Measurements from ENCODE around the gene KCNK15.
A peak's percentile ranks its signal among the peaks of the same experiment; 100 is the strongest.
"Not testable (repeated sequence)": the region's sequence is repeated elsewhere in the genome, so short reads cannot be mapped to it uniquely, and the experiment has no call there.

Gene KCNK15

GRCh38 chr20:44745598-44746366 lies at the start of gene KCNK15:
KCNK15 (plus strand) TSS chr20:44745865; CDS start chr20:44745911, 46 bp downstream.
- peak; percentile 47 for DNase-seq

- DNase-seq, result no peak
These were observed 49.4 kb upstream of the KCNK15 start for GRCh38 chr20:44696315-44696714.

GRCh38 chr20:44697041-44697440 lies 48.6 kb upstream of the KCNK15 start:
- DNase-seq, result not testable (repeated sequence)

- no peak for DNase-seq
These were observed 47.3 kb upstream of the KCNK15 start for GRCh38 chr20:44698351-44698750.

DNA sequence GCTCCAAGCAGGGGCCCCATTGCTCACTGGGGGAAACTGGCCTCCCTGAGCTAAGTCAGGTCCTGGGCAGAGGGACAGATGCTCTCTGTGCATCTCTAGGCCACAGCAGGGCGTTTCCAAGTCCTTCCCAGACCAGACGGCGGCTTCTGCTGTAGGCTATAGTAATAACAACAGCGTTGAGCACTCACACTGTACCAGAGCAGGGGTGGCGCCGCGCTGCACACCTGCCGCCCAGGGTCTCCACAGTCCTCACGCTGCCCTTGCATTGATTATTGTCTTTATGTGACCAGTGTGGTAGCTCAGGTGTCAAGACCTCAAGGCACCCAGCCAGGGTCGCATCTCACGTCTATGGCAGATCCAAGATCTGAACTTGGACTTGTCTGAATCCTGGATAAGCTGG lies 45.4 kb upstream of the KCNK15 start:
- no peak for DNase-seq

DNA sequence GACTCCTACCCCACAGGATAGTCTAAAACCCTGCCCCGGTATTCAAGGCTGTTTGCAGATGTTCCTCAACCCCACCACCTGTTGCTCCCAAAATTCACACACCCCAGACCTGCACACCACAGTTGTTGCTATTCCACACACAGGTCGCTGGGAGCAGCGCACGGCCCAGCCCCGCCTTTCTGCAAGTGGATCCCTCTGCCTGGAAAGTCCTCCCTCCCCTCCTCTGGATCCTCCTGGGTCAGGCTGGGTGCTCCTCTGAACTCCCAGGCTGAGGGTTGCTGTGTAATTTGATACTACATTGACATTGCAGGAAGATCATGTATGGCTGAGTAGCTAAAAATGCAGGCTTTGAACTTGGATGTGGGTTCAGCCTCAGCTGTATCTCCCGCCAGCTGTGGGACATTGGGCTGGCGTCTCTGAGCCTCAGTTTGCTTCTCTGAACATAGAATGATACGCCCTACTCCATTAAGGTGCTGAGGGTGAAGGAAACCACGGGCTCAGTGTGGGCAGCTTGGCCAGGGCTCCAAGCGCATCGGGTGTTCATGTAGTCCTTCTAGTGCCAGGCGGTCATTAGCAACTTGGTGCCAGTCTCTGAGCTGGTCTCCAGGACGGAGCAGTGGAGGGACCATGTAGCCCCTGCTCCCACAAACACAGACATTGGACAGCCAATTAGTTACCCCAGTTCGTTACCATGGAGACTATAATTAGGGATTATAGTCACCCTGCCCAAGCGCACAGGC lies 44.4 kb upstream of the KCNK15 start:
- DNase-seq, result no peak

- DNase-seq, result no peak
These were observed 43.8 kb upstream of the KCNK15 start for GRCh38 chr20:44701858-44702256.

- no peak for DNase-seq
These were observed 42.9 kb upstream of the KCNK15 start for GRCh38 chr20:44702776-44703175.

GRCh38 chr20:44703183-44703925 lies 42.3 kb upstream of the KCNK15 start:
- DNase-seq, result no peak

DNA sequence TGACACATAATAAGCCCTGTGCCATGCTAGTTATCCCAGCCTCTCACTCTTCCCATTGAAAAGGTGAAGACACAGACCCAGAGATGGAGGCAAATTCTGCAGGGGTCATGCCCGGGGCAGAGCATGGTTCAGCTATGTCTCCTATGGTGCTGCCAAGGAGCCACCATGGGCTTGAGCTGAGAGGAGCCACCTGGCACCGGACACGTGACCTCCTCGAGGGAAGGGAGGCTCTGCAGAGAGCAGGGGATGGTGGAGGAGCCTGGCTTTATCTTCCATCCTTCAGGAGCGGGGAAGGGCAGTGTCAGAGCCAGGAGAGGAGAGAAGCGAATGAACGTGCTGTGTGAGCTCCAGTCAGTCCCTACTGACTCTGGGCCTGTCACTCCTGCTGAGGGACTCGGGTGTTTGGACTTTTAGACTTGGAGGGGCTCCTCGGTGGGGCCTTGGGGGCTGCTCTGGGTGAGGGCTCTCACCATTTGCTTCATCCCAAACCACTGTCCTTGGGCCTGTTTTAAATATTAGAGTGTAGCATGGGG lies 41.6 kb upstream of the KCNK15 start:
- DNase-seq, result no peak

DNA sequence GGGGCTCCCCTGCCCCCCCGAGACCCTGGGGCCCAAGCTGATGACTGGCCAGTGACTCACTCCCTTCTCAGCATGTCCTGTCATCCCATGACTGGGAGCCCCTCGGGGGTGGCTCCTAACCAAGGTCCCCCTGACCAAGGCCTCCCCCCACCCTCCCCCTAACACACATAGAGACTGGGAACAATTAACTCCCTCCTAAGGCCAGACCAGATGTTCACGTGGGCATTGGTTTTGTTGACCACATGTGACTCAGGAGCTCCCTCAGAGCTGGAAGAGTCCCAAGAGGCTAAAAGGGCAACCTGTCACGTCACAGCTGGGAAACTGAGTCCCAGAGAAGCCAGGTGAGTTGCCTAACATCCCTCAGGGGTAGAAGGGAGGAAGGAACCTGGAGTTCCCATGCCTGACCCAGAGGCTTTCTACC lies 41.1 kb upstream of the KCNK15 start:
- no peak for DNase-seq

DNA sequence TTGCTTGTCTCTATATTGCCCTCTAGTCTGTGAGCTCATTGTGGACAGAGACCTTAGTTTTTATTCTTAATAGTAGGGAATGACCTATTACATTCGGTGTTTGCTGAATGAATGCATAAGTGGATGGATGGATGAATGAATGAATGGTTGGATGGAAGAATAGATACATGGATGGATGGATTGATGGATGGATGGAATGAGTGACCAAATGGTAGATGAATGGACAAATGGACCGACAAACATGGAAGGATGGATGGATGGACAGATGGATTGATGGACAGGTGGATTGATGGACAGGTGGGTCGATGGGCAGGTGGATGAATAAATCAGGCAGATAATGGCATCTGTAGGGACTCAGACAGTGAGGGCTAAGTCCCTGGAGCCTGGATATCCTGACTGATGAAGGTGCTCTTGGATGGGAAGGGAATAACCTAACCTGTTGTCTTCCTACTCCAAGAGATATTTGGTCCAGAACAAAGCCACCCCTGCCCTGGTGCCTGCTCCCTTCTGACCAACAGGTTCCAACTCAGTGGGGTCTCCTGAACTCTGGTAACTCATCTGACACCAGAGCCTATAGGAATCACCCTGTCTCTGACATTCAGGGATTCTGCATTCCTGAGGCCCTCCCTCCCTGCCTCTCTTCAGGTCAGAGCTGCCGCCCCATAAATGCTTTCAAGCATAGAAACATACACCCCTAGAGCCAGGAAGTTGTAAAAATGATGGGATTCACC lies 40.1 kb upstream of the KCNK15 start:
- no peak for DNase-seq

GRCh38 chr20:44706301-44707017 lies 39.2 kb upstream of the KCNK15 start:
- DNase-seq, result no peak

GRCh38 chr20:44707018-44707579 lies 38.6 kb upstream of the KCNK15 start:
- no peak for DNase-seq

GRCh38 chr20:44709380-44709779 lies 36.3 kb upstream of the KCNK15 start:
- DNase-seq, result no peak

DNA sequence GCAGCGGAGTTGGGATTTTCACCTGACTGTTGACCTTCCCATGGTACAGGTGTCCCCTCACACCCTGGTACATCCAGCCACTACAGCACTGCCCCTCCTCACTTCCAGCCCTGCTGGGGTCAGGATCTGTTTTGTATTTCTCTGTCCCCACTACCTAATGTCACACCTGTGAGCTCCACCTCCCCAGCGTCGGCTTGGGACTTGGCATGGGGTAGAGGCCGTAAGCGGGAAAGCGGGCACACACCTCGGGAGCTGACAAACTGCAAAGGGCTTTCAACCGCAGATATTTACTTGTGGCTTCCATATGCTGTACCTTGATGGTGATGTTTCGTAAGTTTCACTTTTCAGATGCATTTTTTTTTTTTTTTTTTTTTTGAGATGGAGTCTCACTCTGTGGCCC lies 35.9 kb upstream of the KCNK15 start:
- DNase-seq, result no peak

GRCh38 chr20:44711237-44711636 lies 34.4 kb upstream of the KCNK15 start:
- DNase-seq, result no peak

DNA sequence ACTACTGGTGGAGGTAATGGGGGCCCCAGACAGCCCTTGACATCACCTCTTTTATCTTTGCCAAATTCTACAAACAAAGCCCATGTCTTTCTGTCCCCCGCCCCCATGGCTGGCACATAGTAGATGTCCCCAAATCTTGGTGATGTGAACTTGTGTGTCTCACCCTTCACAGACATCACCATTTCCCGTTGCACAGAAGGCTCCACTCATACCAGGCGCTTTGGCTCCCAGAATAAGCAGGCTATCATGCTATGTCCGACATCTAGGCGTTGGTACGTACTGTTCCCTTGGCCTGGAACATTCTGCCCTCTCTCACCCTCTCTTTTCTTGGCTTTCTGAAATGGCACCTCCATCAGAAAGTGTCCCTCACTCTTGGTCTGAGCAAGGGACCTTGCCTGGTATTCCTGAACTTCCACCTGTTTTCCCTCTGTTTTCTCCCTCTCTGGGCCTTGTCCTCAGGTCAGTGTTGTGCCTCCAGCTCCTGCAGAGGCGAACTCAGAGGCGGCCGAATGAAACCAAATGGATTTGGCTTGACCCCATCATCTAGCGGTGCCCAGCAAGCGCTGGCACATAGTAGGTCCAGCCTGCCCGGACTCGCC lies 31.5 kb upstream of the KCNK15 start:
- DNase-seq, result no peak

- DNase-seq, result no peak
These were observed 30.8 kb upstream of the KCNK15 start, which contains the start of gene CCN5 for GRCh38 chr20:44714701-44715498. CCN5 (plus strand) TSS chr20:44715369; CDS start chr20:44715391, 22 bp downstream.

Measured in activated CD8-positive, alpha-beta memory T cell treated with anti-CD3 and anti-CD28 coated beads, Interleukin-2, amount 50 U/mL, for 4 hours (primary cell).